Panc1 (cell line): ENCODE results near the gene UBE2N. TPM values are rescaled to one million over a fixed set of nuclear protein-coding genes. Genes with fewer than 3 reads are reported as not detected.
"Not testable (repeated sequence)": the region's sequence is repeated elsewhere in the genome, so short reads cannot be mapped to it uniquely, and the experiment has no call there.

ENCODE experiments used
- ATAC-seq: fragments of 200-7000 bp; cut with Tn5 transposase; 2 replicates; pipeline ENCODE4 v1.9.1; 2020; ENCODE audit warnings: mild to moderate bottlenecking, moderate library complexity
- BruUV-seq: library from RNA; stranded (reverse); fragments of 400-500 nt; replicated peaks from 2 replicates; lab custom pipeline; 2021; lab: Mats Ljungman, UMichigan
- CTCF ChIA-PET: fragments of 300-600 bp; sonication (Branson Sonifier 250); formaldehyde crosslinking; loops from one replicate; lab custom pipeline; 2022; ENCODE audit warnings: antibody characterized with exemption; lab: Charles Lee
- POLR2A ChIA-PET: fragments of 300-600 bp; sonication (Branson Sonifier 250); formaldehyde crosslinking; loops from one replicate; lab custom pipeline; 2022; ENCODE audit warnings: antibody characterized with exemption; lab: Charles Lee
- DNase-seq: peaks from one replicate; pipeline ENCODE4 v3.0.0-alpha.2; 2010; ENCODE audit warnings: low read depth, low spot score
- H3K27ac ChIP-seq: 2 replicates; pipeline ENCODE4 v1.5.1; 2011; ENCODE audit warnings: mild to moderate bottlenecking, low read length, inconsistent platforms
- H3K27me3 ChIP-seq: fragments of 200-500 bp; sonication (Bioruptor generic); 2 replicates; pipeline ENCODE4 v1.6.0; 2014; ENCODE audit warnings: low read length, inconsistent platforms; ENCODE audit not compliant: control insufficient read depth, insufficient read depth
- H3K36me3 ChIP-seq: fragments of 200-500 bp; sonication (Bioruptor generic); 2 replicates; pipeline ENCODE4 v1.5.1; 2014; ENCODE audit warnings: inconsistent platforms, mild to moderate bottlenecking, low read length, moderate library complexity; ENCODE audit not compliant: control insufficient read depth, insufficient read depth
- H3K4me1 ChIP-seq: 2 replicates; pipeline ENCODE4 v1.5.1; 2011; ENCODE audit warnings: inconsistent platforms, mild to moderate bottlenecking, low read length, moderate library complexity; ENCODE audit not compliant: control insufficient read depth, insufficient read depth
- H3K4me3 ChIP-seq, 2 experiments: 2 replicates each; pipeline ENCODE4 v1.5.1; 2011 to 2012; ENCODE audit warnings: low read depth in 2 of 2, low read length in 2 of 2, mild to moderate bottlenecking in 2 of 2, inconsistent platforms in 1 of 2, moderate library complexity in 1 of 2
- H3K9me3 ChIP-seq: fragments of 200-500 bp; sonication (Bioruptor generic); 2 replicates; pipeline ENCODE4 v1.5.1; 2014; ENCODE audit warnings: low read depth, mild to moderate bottlenecking, inconsistent platforms, low read length, moderate library complexity; ENCODE audit not compliant: control insufficient read depth, insufficient read depth
- CTCF ChIP-seq: fragments of 450-650 bp; IDR thresholded peaks from 2 replicates; pipeline ENCODE4 v1.5.1; 2017; ENCODE audit warnings: mild to moderate bottlenecking
- POLR2AphosphoS5 ChIP-seq: IDR thresholded peaks from 2 replicates; pipeline ENCODE4 v1.6.1; 2012; ENCODE audit warnings: mild to moderate bottlenecking, low read depth, low read length, moderate library complexity
- REST ChIP-seq, 2 experiments: IDR thresholded peaks; 2 replicates each; pipeline ENCODE4 v1.6.1; 2011 to 2012; ENCODE audit warnings: low read depth in 2 of 2, control low read depth in 1 of 2, low read length in 1 of 2, mild to moderate bottlenecking in 1 of 2, moderate library complexity in 1 of 2; ENCODE audit not compliant: insufficient read depth in 1 of 2
- SIN3A ChIP-seq: IDR thresholded peaks from 2 replicates; pipeline ENCODE4 v1.6.1; 2012; ENCODE audit warnings: low read depth, mild to moderate bottlenecking, low read length, moderate library complexity, borderline replicate concordance; ENCODE audit not compliant: insufficient read depth
- TCF7L2 ChIP-seq: IDR thresholded peaks from 2 replicates; pipeline ENCODE4 v1.6.1; 2011; ENCODE audit warnings: mild to moderate bottlenecking, low read depth, low read length, inconsistent platforms
- in situ Hi-C: cut with HindIII; loops from 2 replicates; pipeline ENCODE4 v1.10.0; 2016; ENCODE audit warnings: low sequenced_read_pairs, low pct_unique_long_range_greater_than_20kb
- intact Hi-C: fragments of 100-400 bp; cut with micrococcal nuclease; formaldehyde crosslinking; loops from one replicate; pipeline ENCODE4 v1.10.0; 2022; ENCODE audit not compliant: unreplicated experiment
- total RNA-seq: library from RNA; stranded (reverse); gene quantifications from one replicate; pipeline ENCODE4 v1.2.1, GENCODE V29; 2021; ENCODE audit not compliant: unreplicated experiment

UBE2N gene
- total RNA-seq, 1 experiment from 2014 or later: 150 TPM

GRCh38 chr12:93378998-93379325, 62.8 kb downstream of the UBE2N start:
- in situ Hi-C loops (no loop called here), intact Hi-C loops (no loop called here)
- POLR2A ChIA-PET: interaction anchor here (1.0 kb wide), 2 partner anchors 9 to 27 kb away, joined by 3 to 6 read pairs; no protein-coding TSS in a partner anchor
- ATAC-seq (no peak), DNase-seq (no peak)
- TF ChIP-seq TCF7L2 (no peak), REST (IDR thresholded peaks at IDR 0.05; ENCODE audit: insufficient read depth in 1 of 2, low read depth in 2 of 2, low read length in 1 of 2) (no peak), SIN3A (no peak), POLR2AphosphoS5 (no peak), CTCF (no peak)
- Histone ChIP-seq H3K36me3 (peaks cover 3% of the 10 kb centered on the region; the same call in 1 of the 2 replicates), H3K27me3 (no peaks in the 10 kb centered on the region), H3K27ac (peak overlapping the region; percentile 92), H3K9me3 (no peaks in the 10 kb centered on the region), H3K4me3 (peak overlapping the region; percentile 93 to 100), H3K4me1 (peaks cover 27% of the 10 kb centered on the region)
- CTCF ChIA-PET: no interaction called here
- BruUV-seq: no TSS peak

GRCh38 chr12:93378196-93378997, 63.4 kb downstream of the UBE2N start:
- DNase-seq, intact Hi-C loops, in situ Hi-C loops, H3K27me3 ChIP-seq, BruUV-seq, H3K9me3 ChIP-seq, H3K36me3 ChIP-seq: not testable (repeated sequence)
- ATAC-seq: peak; percentile 14
- ChIA-PET CTCF (interaction anchor here (0.7 kb wide), 1 partner anchor 29 kb away, joined by 3 read pairs; no protein-coding TSS in a partner anchor), POLR2A (interaction anchor here (0.7 to 1.0 kb wide), 2 partner anchors 10 to 64 kb away, joined by 3 to 6 read pairs; no protein-coding TSS in a partner anchor)
- Histone ChIP-seq H3K27ac (peak overlapping the region; percentile 92), H3K4me3 (peak overlapping the region; percentile 93 to 100), H3K4me1 (peaks cover 27% of the 10 kb centered on the region)
- 0 out of 2 replicates have a peak, but pooled peaks have one; percentile 43 for TF ChIP-seq TCF7L2
